T-cell (primary cell): Measurements from ENCODE around the gene TRIM45. TPM values are rescaled to one million over a fixed set of nuclear protein-coding genes. Genes with fewer than 3 reads are reported as not detected.

Source experiments
- ATAC-seq, 4 experiments: fragments of 200-7000 bp in 3 of 4; fragments of 150-1000 bp in 1 of 4; cut with Tn5 transposase; replicated peaks in 1 of 4; 1 replicate in 3 of 4; 2 replicates in 1 of 4; pipeline ENCODE4 v1.10.0; 2021; ENCODE audit warnings: moderate library complexity in 3 of 4, mild to moderate bottlenecking in 2 of 4, moderate number of reproducible peaks in 1 of 4
- CTCF ChIA-PET, 2 donors: fragments of 300-600 bp; sonication (Branson Sonifier 250); formaldehyde crosslinking; loops; one replicate each; lab custom pipeline; 2022; ENCODE audit warnings: antibody characterized with exemption in 2 of 2; lab: Charles Lee
- POLR2A ChIA-PET, 2 donors: fragments of 300-600 bp; sonication (Branson Sonifier 250); formaldehyde crosslinking; loops; one replicate each; lab custom pipeline; 2022; ENCODE audit warnings: antibody characterized with exemption in 2 of 2; lab: Charles Lee
- DNase-seq, 35 experiments: peaks; one replicate each; pipeline versions ENCODE4 v3.0.0 to v3.0.0-alpha.2; 2013 to 2023
- H3K27ac ChIP-seq: one replicate; pipeline ENCODE4 v1.5.1; 2013; ENCODE audit warnings: low read length
- H3K27me3 ChIP-seq, 2 experiments: replicated peaks in 1 of 2; 1 replicate in 1 of 2; 2 replicates in 1 of 2; pipeline versions ENCODE4 v1.6.1 to v1.7.0; 2013; ENCODE audit warnings: low read length in 1 of 2, mixed read lengths in 1 of 2; ENCODE audit not compliant: control insufficient read depth in 2 of 2, insufficient read depth in 2 of 2; ENCODE audit errors: extremely low read depth in 1 of 2
- H3K36me3 ChIP-seq, 2 donors: 1 replicate in 1 of 2; 2 replicates in 1 of 2; pipeline versions ENCODE4 v1.6.1 to v1.7.0; 2013; ENCODE audit warnings: low read length in 1 of 2; ENCODE audit not compliant: control insufficient read depth in 2 of 2, insufficient read depth in 1 of 2; ENCODE audit errors: extremely low read depth in 1 of 2
- H3K4me1 ChIP-seq, 2 experiments: 1 replicate in 1 of 2; 2 replicates in 1 of 2; pipeline versions ENCODE4 v1.6.1 to v1.7.0; 2013; ENCODE audit warnings: low read length in 2 of 2, mixed read lengths in 1 of 2; ENCODE audit not compliant: insufficient read depth in 2 of 2, control insufficient read depth in 1 of 2; ENCODE audit errors: extremely low read depth in 1 of 2
- H3K4me3 ChIP-seq, 2 donors: 1 replicate in 1 of 2; 2 replicates in 1 of 2; pipeline versions ENCODE4 v1.5.1 to v1.7.0; 2013; ENCODE audit warnings: mild to moderate bottlenecking in 2 of 2, low read length in 1 of 2, moderate library complexity in 1 of 2; ENCODE audit not compliant: control insufficient read depth in 1 of 2; ENCODE audit errors: extremely low read depth in 1 of 2
- H3K9me3 ChIP-seq: 2 replicates; pipeline ENCODE4 v1.7.0; 2013
- H3K27ac Mint-ChIP-seq, 2 donors: one replicate each; pipeline ENCODE4 v1.8.0; 2020 to 2021; ENCODE audit warnings: mild to moderate bottlenecking in 2 of 2, mixed read lengths in 2 of 2
- H3K27me3 Mint-ChIP-seq, 2 donors: one replicate each; pipeline ENCODE4 v1.8.0; 2021 to 2022; ENCODE audit warnings: mixed read lengths in 2 of 2
- H3K36me3 Mint-ChIP-seq: one replicate; pipeline ENCODE4 v1.8.0; 2021; ENCODE audit warnings: mixed read lengths
- H3K4me1 Mint-ChIP-seq, 3 donors: one replicate each; pipeline ENCODE4 v1.8.0; 2020 to 2022; ENCODE audit warnings: mixed read lengths in 3 of 3, mild to moderate bottlenecking in 1 of 3
- H3K4me3 Mint-ChIP-seq, 3 donors: one replicate each; pipeline ENCODE4 v1.8.0; 2020 to 2022; ENCODE audit warnings: mild to moderate bottlenecking in 3 of 3, mixed read lengths in 3 of 3, moderate library complexity in 3 of 3
- H3K9me3 Mint-ChIP-seq, 3 donors: one replicate each; pipeline ENCODE4 v1.8.0; 2020 to 2022; ENCODE audit warnings: mixed read lengths in 3 of 3
- WGBS: methylation state at CpG from one replicate; pipeline ENCODE4 v1.1.5; 2013; ENCODE audit warnings: missing lambda C conversion rate; ENCODE audit not compliant: insufficient coverage; 5-methylcytosine and 5-hydroxymethylcytosine counted together
- total RNA-seq, 35 experiments: library from RNA in 6 of 35; stranded (reverse) in 6 of 35; fragments of 120-200 nt in 1 of 35; gene quantifications; one replicate each; pipeline versions ENCODE4 v1.2.1 to v1.2.4 and lab custom pipeline; 2013 to 2026

The TRIM45 gene
- total RNA-seq, 5 donors from 2014 or later (not counting 1 experiment from before 2014, with no cell fraction given): 0.23 to 0.65 (median 0.30) TPM

DNA sequence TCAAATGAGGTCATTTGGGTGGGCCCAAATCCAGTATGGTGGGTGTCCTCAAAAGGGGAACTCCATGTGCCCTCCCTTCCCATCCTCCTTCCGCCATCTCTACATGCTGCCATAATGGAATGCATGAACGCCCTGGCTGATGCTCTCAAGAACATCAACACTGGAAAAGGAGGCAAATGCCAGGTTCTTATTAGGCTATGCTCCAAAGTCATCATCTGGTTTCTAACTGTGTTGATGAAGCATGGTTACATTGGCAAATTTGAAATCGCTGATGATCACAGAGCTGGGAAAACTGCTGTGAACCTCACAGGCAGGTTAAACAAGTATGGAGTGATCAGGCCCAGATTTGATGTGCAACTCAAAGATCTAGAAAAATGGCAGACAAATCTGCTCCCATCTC is 16.6 kb upstream of the TRIM45 start:
- WGBS: 78% methylated on average over 2 of the region's 3 CpGs
- H3K4me1 Mint-ChIP-seq: no peaks in the 10 kb centered on the region
- no peak overlapping the region for H3K27ac Mint-ChIP-seq
- ChIA-PET POLR2A (interaction anchor here in 1 of 2 donors (0.5 kb wide), 1 partner anchor 26 kb away, joined by 6 read pairs; no protein-coding TSS in a partner anchor), CTCF (no interaction called here)
- H3K27ac ChIP-seq: no peak overlapping the region
- H3K4me1 ChIP-seq: no peaks in the 10 kb centered on the region
- no peak overlapping the region for H3K4me3 Mint-ChIP-seq
- H3K9me3 ChIP-seq: no peaks in the 10 kb centered on the region
- H3K27me3 ChIP-seq: peaks cover 0 to 4% of the 10 kb centered on the region in 2 experiments
- H3K4me3 ChIP-seq: no peak overlapping the region
- no peak for DNase-seq
- no peaks in the 10 kb centered on the region for H3K36me3 Mint-ChIP-seq
- H3K36me3 ChIP-seq: no peaks in the 10 kb centered on the region
- ATAC-seq: no peak
- no peaks in the 10 kb centered on the region for H3K9me3 Mint-ChIP-seq
- H3K27me3 Mint-ChIP-seq: peaks cover 8 to 12% of the 10 kb centered on the region in 2 donors

DNA sequence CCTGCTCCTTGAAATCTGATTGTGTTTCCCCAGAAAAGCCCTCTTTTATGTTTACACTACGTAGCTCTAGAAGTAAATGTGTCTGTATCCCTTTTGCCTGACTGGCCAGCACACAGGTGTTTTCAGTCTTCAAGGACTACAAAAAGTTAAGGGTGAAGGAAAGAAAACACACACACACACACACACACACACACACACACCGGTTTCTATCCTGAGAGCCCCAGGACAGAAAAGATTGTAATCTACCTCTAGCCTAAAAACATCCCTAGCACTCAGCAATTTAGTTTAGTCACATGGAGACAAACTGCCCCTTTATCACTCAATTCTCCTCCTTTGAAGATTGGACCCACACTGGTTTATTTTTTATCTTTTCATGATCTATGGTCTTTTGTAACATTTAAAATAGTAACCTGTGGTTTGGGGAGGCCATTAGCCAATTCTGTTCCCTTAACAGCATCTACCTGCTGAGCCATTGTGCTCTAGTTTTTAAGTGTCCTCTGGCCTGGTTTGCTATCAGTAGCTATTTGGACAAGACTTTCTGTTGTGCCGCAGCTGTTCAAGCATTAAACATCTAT is 15.8 kb upstream of the TRIM45 start:
- Histone ChIP-seq H3K27me3 (peaks cover 0 to 4% of the 10 kb centered on the region in 2 experiments), H3K4me3 (no peak overlapping the region), H3K9me3 (no peaks in the 10 kb centered on the region), H3K4me1 (no peaks in the 10 kb centered on the region), H3K27ac (no peak overlapping the region), H3K36me3 (no peaks in the 10 kb centered on the region)
- ATAC-seq (no peak), DNase-seq (no peak)
- H3K4me3 Mint-ChIP-seq: no peak overlapping the region
- 100% methylated on average over 1 of the region's 3 CpGs for WGBS
- H3K27ac Mint-ChIP-seq: no peak overlapping the region
- ChIA-PET POLR2A (interaction anchor here in 1 of 2 donors (0.5 kb wide), 1 partner anchor 348 kb away, joined by 3 read pairs; no protein-coding TSS in a partner anchor), CTCF (interaction anchor here (0.6 to 0.7 kb wide), 2 partner anchors 105 to 465 kb away, joined by 3 to 4 read pairs; no protein-coding TSS in a partner anchor)
- no peaks in the 10 kb centered on the region for H3K4me1 Mint-ChIP-seq
- peaks cover 8 to 12% of the 10 kb centered on the region in 2 donors for H3K27me3 Mint-ChIP-seq
- no peaks in the 10 kb centered on the region for H3K9me3 Mint-ChIP-seq
- H3K36me3 Mint-ChIP-seq: no peaks in the 10 kb centered on the region

DNA sequence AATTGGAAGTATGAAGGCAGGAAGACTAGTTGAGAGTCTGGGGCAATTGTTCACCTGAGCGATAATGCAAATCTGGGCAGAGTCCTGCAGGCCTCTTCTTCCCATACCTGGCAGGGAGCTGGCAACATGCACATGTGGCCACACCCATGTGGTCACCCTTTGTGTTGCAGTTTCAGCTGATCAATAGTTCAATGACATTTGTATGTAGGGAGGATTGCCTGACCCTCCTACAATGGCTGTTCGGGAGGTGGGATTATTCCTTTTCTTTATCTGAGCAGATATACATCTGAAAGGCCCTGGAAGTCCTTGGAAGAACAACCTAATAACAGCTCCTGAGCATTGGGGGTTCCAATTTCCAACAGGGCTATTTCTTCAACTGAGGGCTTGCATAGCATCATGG is 15.2 kb upstream of the TRIM45 start:
- H3K27ac ChIP-seq: no peak overlapping the region
- no peaks in the 10 kb centered on the region for H3K36me3 ChIP-seq
- no peaks in the 10 kb centered on the region for H3K4me1 ChIP-seq
- H3K9me3 ChIP-seq: no peaks in the 10 kb centered on the region
- ChIA-PET POLR2A (interaction anchor here in 1 of 2 donors (0.5 kb wide), 1 partner anchor 349 kb away, joined by 3 read pairs; no protein-coding TSS in a partner anchor), CTCF (interaction anchor here in 1 of 2 donors (0.7 kb wide), 1 partner anchor 464 kb away, joined by 4 read pairs; no protein-coding TSS in a partner anchor)
- Mint-ChIP-seq H3K9me3 (no peaks in the 10 kb centered on the region), H3K27me3 (peaks cover 8 to 12% of the 10 kb centered on the region in 2 donors), H3K27ac (no peak overlapping the region), H3K4me3 (no peak overlapping the region), H3K4me1 (no peaks in the 10 kb centered on the region), H3K36me3 (no peaks in the 10 kb centered on the region)
- WGBS: 100% methylated on average over 1 of the region's 2 CpGs
- ATAC-seq: no peak
- peaks cover 0 to 4% of the 10 kb centered on the region in 2 experiments for H3K27me3 ChIP-seq
- H3K4me3 ChIP-seq: no peak overlapping the region
- DNase-seq: no peak

DNA sequence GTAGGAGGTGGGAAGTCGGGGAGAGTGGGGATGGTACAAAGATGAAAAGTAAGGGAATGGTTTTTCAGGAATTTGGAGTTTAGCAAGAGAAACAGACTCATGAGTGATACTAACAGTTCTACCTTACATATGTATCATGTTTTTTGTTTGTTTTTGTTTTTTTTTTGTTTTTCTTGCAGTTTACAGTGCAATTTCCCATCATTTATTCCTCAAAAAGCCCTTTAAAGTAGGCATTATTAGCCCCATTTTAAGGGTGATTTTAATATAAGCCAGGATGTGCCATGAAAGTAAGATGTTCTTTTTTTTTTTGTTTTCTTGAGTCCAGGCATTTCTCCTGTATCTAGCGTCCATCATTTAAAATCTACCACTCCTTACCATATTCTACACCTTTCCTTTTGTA is 13.8 kb upstream of the TRIM45 start:
- no peak overlapping the region for H3K4me3 ChIP-seq
- H3K9me3 Mint-ChIP-seq: no peaks in the 10 kb centered on the region
- H3K4me1 Mint-ChIP-seq: no peaks in the 10 kb centered on the region
- H3K9me3 ChIP-seq: no peaks in the 10 kb centered on the region
- CTCF ChIA-PET: no interaction called here
- no peak overlapping the region for H3K4me3 Mint-ChIP-seq
- no peaks in the 10 kb centered on the region for H3K36me3 Mint-ChIP-seq
- H3K36me3 ChIP-seq: no peaks in the 10 kb centered on the region
- no CpG with 5 or more reads among the region's 2 CpGs for WGBS
- peaks cover 0 to 4% of the 10 kb centered on the region in 2 experiments for H3K27me3 ChIP-seq
- DNase-seq (no peak), ATAC-seq (no peak)
- no peak overlapping the region for H3K27ac ChIP-seq
- POLR2A ChIA-PET: no interaction called here
- peaks cover 8 to 12% of the 10 kb centered on the region in 2 donors for H3K27me3 Mint-ChIP-seq
- no peak overlapping the region for H3K27ac Mint-ChIP-seq
- no peaks in the 10 kb centered on the region for H3K4me1 ChIP-seq

DNA sequence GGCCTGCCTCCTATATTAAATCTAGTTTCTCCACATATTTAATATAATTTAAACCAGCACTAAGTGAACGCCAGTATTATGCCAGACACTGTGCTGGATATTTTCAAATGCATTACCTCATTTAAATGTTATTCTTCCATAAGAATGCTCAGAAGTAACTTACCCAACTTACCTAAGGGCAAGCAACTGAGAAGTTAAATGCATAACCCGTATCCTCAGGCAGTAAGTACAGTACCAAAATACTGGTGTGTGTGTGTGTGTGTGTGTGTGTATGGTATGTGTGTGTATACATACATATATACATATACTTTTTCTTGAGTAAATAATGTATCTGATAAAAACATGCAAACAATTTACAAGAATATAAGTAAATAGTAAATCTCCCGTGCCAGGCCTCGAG is 9.0 kb upstream of the TRIM45 start:
- H3K4me1 Mint-ChIP-seq: peaks cover 0 to 2% (median 2%) of the 10 kb centered on the region in 3 donors
- CTCF ChIA-PET: no interaction called here
- H3K4me1 ChIP-seq: no peaks in the 10 kb centered on the region
- peaks cover 5 to 15% of the 10 kb centered on the region in 2 donors for H3K27me3 Mint-ChIP-seq
- DNase-seq (no peak), ATAC-seq (no peak)
- no peak overlapping the region for H3K4me3 ChIP-seq
- no peak overlapping the region for H3K27ac Mint-ChIP-seq
- no CpG with 5 or more reads among the region's 4 CpGs for WGBS
- no peaks in the 10 kb centered on the region for H3K9me3 Mint-ChIP-seq
- no peaks in the 10 kb centered on the region for H3K9me3 ChIP-seq
- H3K36me3 Mint-ChIP-seq: no peaks in the 10 kb centered on the region
- H3K27ac ChIP-seq: no peak overlapping the region
- peaks cover 0 to 11% of the 10 kb centered on the region in 2 experiments for H3K27me3 ChIP-seq
- no peaks in the 10 kb centered on the region for H3K36me3 ChIP-seq
- no peak overlapping the region for H3K4me3 Mint-ChIP-seq
- POLR2A ChIA-PET: no interaction called here

DNA sequence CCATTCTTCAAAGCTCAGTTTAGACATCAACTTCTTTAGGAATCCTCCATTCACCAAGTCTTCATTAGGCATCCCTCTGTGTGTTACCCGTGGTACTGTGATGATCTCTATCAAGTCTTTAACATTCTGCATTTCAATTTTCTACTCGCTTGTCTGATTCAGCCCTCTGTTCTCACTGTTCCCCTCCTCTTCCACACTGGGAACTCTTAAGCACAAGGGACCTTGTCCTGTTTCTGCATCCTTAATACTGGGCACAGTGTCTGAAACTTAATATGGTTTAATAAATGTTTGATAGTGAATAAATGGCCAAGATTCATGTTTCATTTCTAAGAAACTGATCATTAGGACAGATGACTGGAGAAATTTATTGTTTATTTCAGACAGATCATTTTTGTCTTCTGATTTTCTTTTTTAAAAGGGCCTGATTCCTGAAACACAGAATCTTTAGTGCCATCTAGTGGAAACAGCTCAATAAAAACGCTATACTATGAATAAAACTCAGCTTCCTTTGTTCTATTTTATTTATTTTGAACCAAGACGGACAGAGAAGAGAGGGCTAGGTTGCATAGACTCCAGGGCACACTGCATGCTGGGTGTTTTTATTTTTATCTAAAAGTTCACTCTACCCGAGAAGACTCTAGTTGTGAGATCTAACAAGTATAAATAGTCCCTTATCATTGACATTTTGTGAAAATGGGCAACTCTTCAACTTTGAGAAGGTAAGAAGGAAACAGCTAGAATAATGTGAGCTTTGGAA is 7.0 kb upstream of the TRIM45 start:
- 100% methylated on average over 1 of the region's 5 CpGs for WGBS
- Mint-ChIP-seq H3K27me3 (peaks cover 0 to 8% of the 10 kb centered on the region in 2 donors), H3K4me3 (no peak overlapping the region), H3K27ac (no peak overlapping the region), H3K36me3 (no peaks in the 10 kb centered on the region), H3K4me1 (peaks cover 0 to 2% (median 2%) of the 10 kb centered on the region in 3 donors), H3K9me3 (no peaks in the 10 kb centered on the region)
- H3K4me1 ChIP-seq: no peaks in the 10 kb centered on the region
- no peak overlapping the region for H3K27ac ChIP-seq
- no peak overlapping the region for H3K4me3 ChIP-seq
- no peaks in the 10 kb centered on the region for H3K9me3 ChIP-seq
- no peaks in the 10 kb centered on the region for H3K36me3 ChIP-seq
- H3K27me3 ChIP-seq: peaks cover 0 to 8% of the 10 kb centered on the region in 2 experiments
- DNase-seq: peak in 1 of 35 experiments; percentile 52
- ATAC-seq: peak in 2 of 4 experiments; percentile 32 to 57
- ChIA-PET CTCF (interaction anchor here (0.6 to 2.2 kb wide), 28 partner anchors 9 to 800 kb away, joined by 3 to 41 read pairs (median 4); partner anchors contain the start of gene TTF2 (in 1 of the 2)), POLR2A (interaction anchor here (0.6 to 0.7 kb wide), 2 partner anchors 63 to 579 kb away, joined by 3 to 5 read pairs; no protein-coding TSS in a partner anchor)
